UCSD-AML1 (cell line): ENCODE results near the gene METTL21A.
"Not testable (repeated sequence)": the region's sequence is repeated elsewhere in the genome, so short reads cannot be mapped to it uniquely, and the experiment has no call there.

ENCODE experiments used
- DNase-seq: peaks from one replicate; lab custom pipeline; 2025; ENCODE audit not compliant: unreplicated experiment; lab: John Stamatoyannopoulos, UW

Gene METTL21A

GRCh38 chr2:207625014-207625907 lies at the start of gene METTL21A:
TSS of gene METTL21A (minus strand) at chr2:207625394. CDS start at chr2:207624375, 1,019 bp downstream.
- DNase-seq: peak; percentile 93

DNA sequence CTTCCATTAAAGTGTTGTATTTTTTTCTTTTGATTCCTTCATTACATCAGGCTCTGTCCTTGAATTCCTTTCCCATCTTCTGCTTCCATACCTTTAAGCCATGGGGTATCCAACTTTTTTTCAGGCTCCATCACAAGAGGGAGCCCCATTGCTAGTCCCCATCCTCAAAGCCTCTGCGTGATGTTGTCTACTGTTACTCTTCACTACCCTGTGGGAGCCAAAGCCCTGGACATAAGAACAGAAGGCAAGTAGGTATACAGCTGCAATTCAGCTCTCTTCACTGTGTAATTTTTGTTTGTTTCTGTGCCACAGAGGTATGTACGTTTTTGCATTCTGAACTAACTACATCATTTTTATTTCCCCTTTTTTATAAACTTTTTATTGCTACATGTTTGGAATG lies 49.6 kb upstream of the METTL21A start:
- DNase-seq: no peak

GRCh38 chr2:207674266-207674774 lies 49.1 kb upstream of the METTL21A start:
- DNase-seq: no peak

DNA sequence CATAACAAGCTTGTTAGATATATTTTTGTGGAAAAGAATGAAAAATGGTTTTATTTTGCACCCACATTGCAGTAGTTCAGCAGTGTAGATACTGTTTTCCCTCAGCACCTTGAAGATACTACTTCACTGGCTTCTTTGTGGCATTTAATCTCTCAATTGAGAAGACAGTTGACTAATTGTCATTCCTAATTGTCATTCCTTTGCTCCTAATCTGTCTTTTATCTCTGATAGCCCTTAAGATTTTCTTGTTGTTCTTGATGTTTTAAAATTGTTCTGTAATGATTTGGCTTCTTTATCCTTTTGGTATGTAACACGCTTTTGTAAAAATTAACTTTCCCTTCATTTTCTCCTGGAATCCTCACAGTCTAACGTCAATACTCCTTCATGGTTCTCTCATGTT lies 48.2 kb upstream of the METTL21A start:
- no peak for DNase-seq

GRCh38 chr2:207670887-207671286 lies 45.7 kb upstream of the METTL21A start:
- no peak for DNase-seq

- DNase-seq: no peak
Observed at GRCh38 chr2:207663870-207664545, 38.8 kb upstream of the METTL21A start.

- DNase-seq: no peak
Observed at GRCh38 chr2:207662203-207662602, 37.0 kb upstream of the METTL21A start.

GRCh38 chr2:207660994-207661393 lies 35.8 kb upstream of the METTL21A start:
- no peak for DNase-seq

- no peak for DNase-seq
Observed at GRCh38 chr2:207658156-207658555, 33.0 kb upstream of the METTL21A start.

DNA sequence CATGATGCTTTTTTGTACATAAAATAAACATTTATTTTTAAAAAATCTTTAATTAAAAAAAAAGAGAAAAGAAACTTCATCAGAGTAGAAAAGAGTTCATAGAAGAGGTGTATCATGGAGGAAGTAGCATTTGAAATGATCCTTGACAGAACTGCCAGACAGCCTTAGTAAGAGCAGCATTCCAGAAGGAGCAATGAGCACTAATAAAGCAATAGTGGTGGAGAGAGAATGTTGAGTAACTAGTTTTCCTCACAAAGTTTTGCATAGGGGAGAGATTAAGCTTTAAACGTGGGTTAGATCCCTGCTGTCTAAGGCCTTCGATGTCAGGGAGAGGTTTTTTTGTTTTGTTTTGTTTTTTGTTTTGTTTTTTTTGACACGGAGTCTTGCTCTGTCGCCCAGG lies 29.8 kb upstream of the METTL21A start:
- no peak for DNase-seq

- not testable (repeated sequence) for DNase-seq
Observed at GRCh38 chr2:207646582-207646981, 21.4 kb upstream of the METTL21A start.

GRCh38 chr2:207643892-207644291 lies 18.7 kb upstream of the METTL21A start:
- no peak for DNase-seq

GRCh38 chr2:207640661-207641060 lies 15.5 kb upstream of the METTL21A start:
- no peak for DNase-seq

- no peak for DNase-seq
Observed at GRCh38 chr2:207640160-207640559, 15.0 kb upstream of the METTL21A start.

DNA sequence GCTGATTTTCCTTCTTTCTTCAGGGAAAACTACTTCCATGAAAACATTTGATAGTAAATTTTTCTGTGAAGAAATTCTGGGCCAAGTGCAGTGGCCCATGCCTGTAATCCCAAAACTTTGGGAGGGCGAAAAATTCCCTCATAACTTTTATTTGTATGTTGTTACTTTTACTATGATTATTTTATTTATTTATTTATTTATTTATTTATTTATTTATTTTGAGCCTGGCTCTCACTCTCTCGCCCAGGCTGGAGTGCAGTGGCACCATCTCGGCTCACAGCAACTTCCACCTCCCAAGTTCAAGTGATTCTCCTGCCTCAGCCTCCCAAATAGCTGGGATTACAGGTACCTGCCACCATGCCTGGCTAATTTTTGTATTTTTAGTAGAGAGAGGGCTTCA lies 14.1 kb upstream of the METTL21A start:
- DNase-seq: not testable (repeated sequence)

GRCh38 chr2:207635468-207636200 lies 10.4 kb upstream of the METTL21A start:
- DNase-seq: no peak

- DNase-seq: no peak
Observed at GRCh38 chr2:207633686-207634085, 8.5 kb upstream of the METTL21A start.

- DNase-seq: no peak
Observed at GRCh38 chr2:207632575-207633493, 7.6 kb upstream of the METTL21A start.

GRCh38 chr2:207630491-207630890 lies 5.3 kb upstream of the METTL21A start:
- DNase-seq: no peak

DNA sequence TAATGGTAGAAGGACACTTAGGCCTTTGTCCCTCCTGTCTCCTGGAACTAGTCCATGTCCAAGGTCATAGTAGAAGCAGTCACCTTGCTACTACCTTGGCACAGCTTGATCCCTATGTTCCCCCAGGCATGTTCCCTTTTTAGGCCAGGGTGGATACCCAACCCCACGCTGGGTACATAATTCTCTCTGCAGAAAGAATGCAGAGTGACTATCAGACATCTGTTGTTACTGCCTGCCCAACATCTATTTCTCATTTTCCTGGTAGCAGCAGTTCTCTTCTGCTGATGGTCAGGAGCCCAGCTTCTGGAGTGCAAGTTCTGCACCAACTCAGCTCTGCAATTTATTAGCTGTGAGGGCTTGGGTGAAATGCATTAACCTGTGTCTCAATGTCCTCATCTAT lies 4.4 kb upstream of the METTL21A start:
- DNase-seq: no peak
